Breast epithelium (tissue), 3 donors: Measurements from ENCODE around the gene SLC10A2.

ENCODE experiments used
- POLR2A ChIP-seq: fragments of 450-650 bp; IDR thresholded peaks from one replicate; pipeline ENCODE4 v1.6.1; 2016; ENCODE audit warnings: antibody characterized with exemption, mild to moderate bottlenecking, moderate library complexity
- POLR2AphosphoS5 ChIP-seq, 3 donors: sonication (generic); formaldehyde crosslinking; IDR thresholded peaks; one replicate each; pipeline ENCODE4 v1.6.1; 2017; ENCODE audit warnings: antibody characterized with exemption in 3 of 3
- TF ChIP-seq, protein P1 (sequence below), 3 donors: fragments of 450-650 bp; IDR thresholded peaks; one replicate each; pipeline ENCODE4 v1.5.1; 2016 to 2017; ENCODE audit warnings: antibody characterized with exemption in 3 of 3, mild to moderate bottlenecking in 3 of 3, moderate library complexity in 3 of 3

DNA sequence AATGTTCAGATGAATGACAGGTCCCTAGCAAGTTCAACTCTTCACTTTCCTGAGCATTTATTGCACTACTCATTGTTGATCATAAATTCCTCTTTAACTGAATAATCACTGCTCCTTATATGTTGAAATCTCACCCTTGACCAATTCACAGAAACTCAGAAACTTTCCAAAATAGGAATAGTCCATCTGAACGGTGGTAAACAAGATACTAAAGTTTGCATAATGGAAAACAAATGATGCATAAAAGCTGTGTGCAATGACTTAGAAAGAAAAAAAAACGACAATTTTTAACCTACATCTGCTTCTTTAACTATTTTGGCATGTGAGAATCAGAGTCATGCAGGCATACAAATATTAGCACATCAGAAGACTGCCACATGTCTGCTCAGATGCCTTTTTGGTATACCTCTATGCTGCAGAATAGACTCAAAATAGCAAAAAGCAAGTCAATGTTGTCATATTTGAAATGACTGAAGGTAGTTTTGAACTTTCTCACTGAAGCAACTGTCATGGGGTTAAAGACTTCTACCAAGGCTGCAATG lies 34.8 kb downstream of the SLC10A2 start:
- no peak for TF ChIP-seq POLR2A
- TF ChIP-seq, protein P1, sequence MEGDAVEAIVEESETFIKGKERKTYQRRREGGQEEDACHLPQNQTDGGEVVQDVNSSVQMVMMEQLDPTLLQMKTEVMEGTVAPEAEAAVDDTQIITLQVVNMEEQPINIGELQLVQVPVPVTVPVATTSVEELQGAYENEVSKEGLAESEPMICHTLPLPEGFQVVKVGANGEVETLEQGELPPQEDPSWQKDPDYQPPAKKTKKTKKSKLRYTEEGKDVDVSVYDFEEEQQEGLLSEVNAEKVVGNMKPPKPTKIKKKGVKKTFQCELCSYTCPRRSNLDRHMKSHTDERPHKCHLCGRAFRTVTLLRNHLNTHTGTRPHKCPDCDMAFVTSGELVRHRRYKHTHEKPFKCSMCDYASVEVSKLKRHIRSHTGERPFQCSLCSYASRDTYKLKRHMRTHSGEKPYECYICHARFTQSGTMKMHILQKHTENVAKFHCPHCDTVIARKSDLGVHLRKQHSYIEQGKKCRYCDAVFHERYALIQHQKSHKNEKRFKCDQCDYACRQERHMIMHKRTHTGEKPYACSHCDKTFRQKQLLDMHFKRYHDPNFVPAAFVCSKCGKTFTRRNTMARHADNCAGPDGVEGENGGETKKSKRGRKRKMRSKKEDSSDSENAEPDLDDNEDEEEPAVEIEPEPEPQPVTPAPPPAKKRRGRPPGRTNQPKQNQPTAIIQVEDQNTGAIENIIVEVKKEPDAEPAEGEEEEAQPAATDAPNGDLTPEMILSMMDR (IDR thresholded peaks at IDR 0.05), result no peak
- TF ChIP-seq POLR2AphosphoS5 (IDR thresholded peaks at IDR 0.05), result no peak
